ENCODE results near the gene SIGLECL1. TPM values are rescaled to one million over a fixed set of nuclear protein-coding genes. Genes with fewer than 3 reads are reported as not detected.

SIGLECL1 gene
- not detected for polyA plus RNA-seq (ENCODE audit: insufficient read length in 10 of 10)
- long read RNA-seq, donor 1: 0 reads
- long read RNA-seq, donor 2: 0 reads
- long read RNA-seq, donor 3: 0 reads
- long read RNA-seq, donor 4: 0 reads
- long read RNA-seq, donor 5: 0 reads
- long read RNA-seq, donor 6: 0 reads
- long read RNA-seq, donor 7: 0 reads
- long read RNA-seq, donor 8: 0 reads
- long read RNA-seq, donor 9: 0 reads

- no peak for DNase-seq
Observed at GRCh38 chr19:51250786-51251467, at the start of gene SIGLECL1. Gene SIGLECL1, plus strand, starts transcription at chr19:51251080. Its CDS starts 12,993 bp downstream, at chr19:51264073.

GRCh38 chr19:51201712-51202111 is 49.2 kb upstream of the SIGLECL1 start:
- DNase-seq: no peak

GRCh38 chr19:51203916-51204315 is 47.0 kb upstream of the SIGLECL1 start:
- DNase-seq: no peak

- DNase-seq: no peak
Observed at GRCh38 chr19:51204321-51204720, 46.6 kb upstream of the SIGLECL1 start.

- DNase-seq: no peak
Observed at GRCh38 chr19:51207747-51208146, 43.1 kb upstream of the SIGLECL1 start.

- DNase-seq: no peak
Observed at GRCh38 chr19:51210191-51210784, 40.6 kb upstream of the SIGLECL1 start.

- DNase-seq: peak in 1 of 3 donors; percentile 17
Observed at GRCh38 chr19:51210874-51211361, 40.0 kb upstream of the SIGLECL1 start.

- no peak for DNase-seq
Observed at GRCh38 chr19:51211833-51212232, 39.0 kb upstream of the SIGLECL1 start.

GRCh38 chr19:51219307-51219706 is 31.6 kb upstream of the SIGLECL1 start:
- no peak for DNase-seq

GRCh38 chr19:51219971-51220370 is 30.9 kb upstream of the SIGLECL1 start:
- DNase-seq: no peak

GRCh38 chr19:51220996-51221395 is 29.9 kb upstream of the SIGLECL1 start:
- no peak for DNase-seq

GRCh38 chr19:51224163-51224641 is 26.7 kb upstream of the SIGLECL1 start:
- no peak for DNase-seq

GRCh38 chr19:51224898-51225393 is 25.9 kb upstream of the SIGLECL1 start, which contains the start of gene CD33:
Gene CD33, plus strand, starts transcription at chr19:51225080. Its CDS starts 39 bp downstream, at chr19:51225119.
- peak in 1 of 3 donors; percentile 31 for DNase-seq

- no peak for DNase-seq
Observed at GRCh38 chr19:51226067-51226466, 24.8 kb upstream of the SIGLECL1 start.

- no peak for DNase-seq
Observed at GRCh38 chr19:51227326-51227725, 23.6 kb upstream of the SIGLECL1 start.

- DNase-seq: no peak
Observed at GRCh38 chr19:51227966-51228365, 22.9 kb upstream of the SIGLECL1 start.

- DNase-seq: no peak
Observed at GRCh38 chr19:51240866-51241265, 10.0 kb upstream of the SIGLECL1 start.

GRCh38 chr19:51242881-51243630 is 7.8 kb upstream of the SIGLECL1 start:
- DNase-seq: no peak

GRCh38 chr19:51246164-51246552 is 4.7 kb upstream of the SIGLECL1 start:
- DNase-seq: no peak

GRCh38 chr19:51247972-51248590 is 2.8 kb upstream of the SIGLECL1 start:
- DNase-seq: no peak

GRCh38 chr19:51251468-51251820 is 564 bp downstream of the SIGLECL1 start:
- DNase-seq: no peak
